GM19397 (cell line): ENCODE measurements around the gene FRZB.

ENCODE experiments used
- ATAC-seq: cut with Tn5 transposase; IDR thresholded peaks from one replicate; pipeline ENCODE4 v1.9.1; 2021; ENCODE audit warnings: mild to moderate bottlenecking, moderate library complexity; ENCODE audit not compliant: unreplicated experiment

Gene FRZB

DNA sequence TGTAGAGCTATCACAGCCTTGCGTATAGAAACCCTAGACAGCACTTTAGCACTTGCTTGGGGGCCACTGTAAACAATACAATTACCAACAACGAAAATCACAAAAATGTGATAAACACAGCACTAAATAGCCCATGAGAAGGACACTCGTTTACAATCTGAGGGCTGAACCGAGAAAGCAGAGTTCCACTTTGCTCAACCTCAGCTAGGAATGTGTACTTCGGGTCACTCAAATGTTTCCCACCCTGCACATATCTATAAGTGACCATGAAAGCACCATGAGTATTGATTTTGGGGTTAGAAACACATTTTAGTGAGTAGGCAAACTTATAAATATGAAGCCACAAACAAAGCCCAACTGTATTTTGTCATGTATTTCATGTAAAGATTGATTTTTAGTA lies 62.3 kb downstream of the FRZB start:
- ATAC-seq = no peak

DNA sequence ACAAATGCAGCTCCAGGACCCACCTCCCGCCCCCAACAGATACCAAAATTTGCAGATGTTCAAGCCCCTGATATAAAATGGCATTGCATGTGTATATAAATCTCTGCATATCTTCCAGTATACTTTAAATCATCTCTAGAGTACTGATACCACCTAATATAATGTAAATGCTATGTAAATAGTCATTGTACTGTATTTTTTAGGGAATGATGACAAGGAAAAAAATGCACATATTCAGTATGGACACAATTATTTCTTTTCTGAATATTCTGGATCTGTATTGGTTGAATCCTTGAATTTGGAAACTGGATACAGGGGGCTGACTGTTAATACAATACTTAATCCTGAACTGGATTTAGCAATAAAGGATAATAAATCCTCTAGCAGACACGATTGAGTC lies 67.7 kb downstream of the FRZB start:
- ATAC-seq = no peak

DNA sequence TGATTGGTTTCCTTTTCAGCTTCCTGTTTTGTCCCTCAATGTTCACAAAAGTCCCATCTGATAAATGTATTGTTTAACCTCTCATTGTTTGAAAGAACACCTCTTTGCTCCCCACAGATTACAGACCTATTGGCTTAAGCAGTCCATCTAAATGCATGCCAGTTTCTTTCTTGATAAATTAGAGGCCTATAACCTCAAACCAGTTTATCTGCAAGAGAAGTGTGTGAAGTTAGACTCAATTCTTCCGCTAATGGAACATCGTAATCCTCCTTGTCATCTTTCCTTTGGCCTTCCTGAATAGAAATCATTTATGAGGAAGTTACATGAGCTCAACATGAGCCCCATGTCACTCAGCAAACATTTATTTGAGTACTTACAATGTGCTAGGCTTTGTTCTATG lies 74.0 kb downstream of the FRZB start:
- no peak for ATAC-seq

DNA sequence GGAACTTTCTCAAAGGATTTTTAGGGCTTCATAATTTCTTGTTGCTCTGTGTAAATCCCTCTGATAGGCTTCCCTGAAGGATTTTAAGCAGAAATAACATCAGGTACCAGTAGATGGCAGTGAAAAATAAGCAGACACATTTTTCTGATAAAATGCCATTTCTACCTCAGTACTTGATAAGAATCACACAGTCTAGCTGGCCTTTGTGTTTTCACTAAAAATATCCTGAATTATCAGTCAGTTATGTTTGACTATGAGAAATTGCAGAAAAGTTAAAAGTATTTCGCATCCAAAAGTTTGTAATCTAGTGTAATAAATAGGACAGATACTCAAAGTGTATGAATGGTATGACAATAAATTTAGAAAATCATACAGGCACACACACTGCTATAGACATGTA lies 81.7 kb downstream of the FRZB start:
- ATAC-seq = no peak

DNA sequence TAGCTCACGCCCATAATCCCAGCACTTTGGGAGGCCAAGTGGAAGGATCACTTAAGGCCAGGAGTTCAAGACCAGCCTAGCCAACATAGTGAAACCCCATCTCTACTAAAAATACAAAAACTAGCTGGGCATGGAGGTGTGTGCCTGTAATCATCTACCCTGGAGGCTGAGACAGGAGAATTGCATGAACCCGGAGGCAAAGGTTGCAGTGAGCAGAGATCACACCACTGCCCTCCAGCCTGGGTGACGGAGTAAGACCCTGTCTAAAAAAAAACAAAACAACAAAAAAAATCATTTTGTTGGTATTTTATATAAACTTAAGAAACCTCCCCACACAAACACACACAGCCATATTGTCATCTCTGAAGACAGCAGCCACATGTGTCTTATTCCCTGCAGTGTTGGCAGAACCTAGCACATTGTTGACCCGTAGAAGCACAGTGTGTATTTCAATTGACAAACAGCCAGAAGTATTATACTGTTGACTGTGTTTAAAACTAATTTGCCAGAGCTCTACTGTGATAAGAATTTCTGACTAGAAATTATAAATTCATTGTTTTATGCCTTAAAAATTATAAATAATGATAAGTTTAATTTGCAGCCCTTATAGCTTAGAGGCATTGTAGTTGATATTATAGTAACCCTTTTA lies 82.3 kb downstream of the FRZB start:
- no peak for ATAC-seq
